CD4-positive, CD25-positive, alpha-beta regulatory T cell (primary cell): ENCODE measurements around the gene BCL2A1. TPM values are rescaled to one million over a fixed set of nuclear protein-coding genes. Genes with fewer than 3 reads are reported as not detected.
"Not testable (repeated sequence)": the region's sequence is repeated elsewhere in the genome, so short reads cannot be mapped to it uniquely, and the experiment has no call there.

Source experiments
- ATAC-seq, 2 donors: fragments of 150-1000 bp; cut with Tn5 transposase; one replicate each; pipeline ENCODE4 v1.10.0; 2021; ENCODE audit warnings: low read depth in 2 of 2, moderate number of reproducible peaks in 2 of 2, moderate library complexity in 1 of 2
- DNase-seq, 3 donors: peaks; one replicate each; pipeline versions ENCODE4 v3.0.0 to v3.0.0-alpha.2; 2012 to 2022; ENCODE audit warnings: mixed read lengths in 1 of 3
- H3K27ac ChIP-seq: one replicate; pipeline ENCODE4 v1.7.0; 2013; ENCODE audit warnings: mild to moderate bottlenecking, low read length; ENCODE audit not compliant: insufficient read depth, poor library complexity, severe bottlenecking
- H3K27me3 ChIP-seq: one replicate; pipeline ENCODE4 v1.7.0; 2013; ENCODE audit warnings: low read length; ENCODE audit not compliant: control insufficient read depth, insufficient read depth
- H3K36me3 ChIP-seq: one replicate; pipeline ENCODE4 v1.7.0; 2013; ENCODE audit warnings: mild to moderate bottlenecking, low read length, moderate library complexity; ENCODE audit not compliant: control insufficient read depth, insufficient read depth
- H3K4me1 ChIP-seq: 2 replicates; pipeline ENCODE4 v1.7.0; 2013; ENCODE audit warnings: mild to moderate bottlenecking, low read length; ENCODE audit not compliant: insufficient read depth, control insufficient read depth, poor library complexity, severe bottlenecking
- H3K4me3 ChIP-seq: one replicate; pipeline ENCODE4 v1.7.0; 2013; ENCODE audit warnings: low read depth, mild to moderate bottlenecking, low read length, moderate library complexity
- H3K9me3 ChIP-seq, 2 experiments: 1 replicate in 1 of 2; 2 replicates in 1 of 2; pipeline ENCODE4 v1.7.0; 2013; ENCODE audit warnings: low read length in 2 of 2, mild to moderate bottlenecking in 1 of 2, moderate library complexity in 1 of 2; ENCODE audit not compliant: control insufficient read depth in 2 of 2
- H3K27ac Mint-ChIP-seq, 3 donors: one replicate each; pipeline ENCODE4 v1.8.0; 2020 to 2022; ENCODE audit warnings: mild to moderate bottlenecking in 3 of 3, mixed read lengths in 3 of 3, moderate library complexity in 2 of 3
- H3K27me3 Mint-ChIP-seq: one replicate; pipeline ENCODE4 v1.8.0; 2022; ENCODE audit warnings: mild to moderate bottlenecking, mixed read lengths
- H3K36me3 Mint-ChIP-seq: one replicate; pipeline ENCODE4 v1.8.0; 2020; ENCODE audit warnings: mixed read lengths
- H3K4me1 Mint-ChIP-seq, 4 donors: one replicate each; pipeline ENCODE4 v1.8.0; 2020 to 2022; ENCODE audit warnings: mixed read lengths in 4 of 4, mild to moderate bottlenecking in 1 of 4
- H3K4me3 Mint-ChIP-seq, 4 donors: one replicate each; pipeline ENCODE4 v1.8.0; 2020 to 2022; ENCODE audit warnings: mild to moderate bottlenecking in 4 of 4, mixed read lengths in 4 of 4, moderate library complexity in 3 of 4
- H3K9me3 Mint-ChIP-seq, 7 donors: one replicate each; pipeline ENCODE4 v1.8.0; 2020 to 2022; ENCODE audit warnings: mixed read lengths in 7 of 7, mild to moderate bottlenecking in 3 of 7, moderate library complexity in 2 of 7
- polyA plus RNA-seq, 4 donors: library from polyadenylated mRNA; unstranded; fragments of 300-500 nt; fragmentation: Illumina TruSeq; gene quantifications; one replicate each; pipeline ENCODE4 v1.2.3, GENCODE V29; 2021
- total RNA-seq: library from RNA; stranded (reverse); gene quantifications from one replicate; pipeline ENCODE4 v1.2.3, GENCODE V29; 2022

Gene BCL2A1
- total and polyA plus RNA-seq, 5 donors from 2014 or later, result 12.3 to 25.4 (median 14.9) TPM

DNA sequence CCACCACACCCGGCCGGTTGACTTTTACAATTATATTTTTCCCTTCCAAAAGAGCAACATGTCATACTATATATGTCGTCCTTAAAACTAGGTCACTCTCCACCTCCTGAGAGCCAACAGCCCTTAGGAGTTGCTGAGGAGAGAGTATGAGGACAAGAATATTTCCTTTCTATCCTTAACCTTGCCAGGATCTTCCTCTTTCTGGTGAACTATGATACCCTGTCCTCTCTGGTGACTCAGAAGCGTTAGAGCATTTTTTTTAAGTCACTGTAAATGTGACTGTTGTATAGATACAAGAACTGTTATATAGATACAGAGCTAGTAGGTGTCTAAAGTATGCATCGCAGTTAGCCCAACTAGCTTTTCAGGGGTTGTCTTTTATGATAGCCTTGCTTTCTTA lies 40.5 kb downstream of the BCL2A1 start:
- Mint-ChIP-seq H3K27me3 (peaks cover 26% of the 10 kb centered on the region), H3K9me3 (peaks cover 0 to 7% (median 0%) of the 10 kb centered on the region in 7 donors), H3K27ac (no peak overlapping the region)

DNA sequence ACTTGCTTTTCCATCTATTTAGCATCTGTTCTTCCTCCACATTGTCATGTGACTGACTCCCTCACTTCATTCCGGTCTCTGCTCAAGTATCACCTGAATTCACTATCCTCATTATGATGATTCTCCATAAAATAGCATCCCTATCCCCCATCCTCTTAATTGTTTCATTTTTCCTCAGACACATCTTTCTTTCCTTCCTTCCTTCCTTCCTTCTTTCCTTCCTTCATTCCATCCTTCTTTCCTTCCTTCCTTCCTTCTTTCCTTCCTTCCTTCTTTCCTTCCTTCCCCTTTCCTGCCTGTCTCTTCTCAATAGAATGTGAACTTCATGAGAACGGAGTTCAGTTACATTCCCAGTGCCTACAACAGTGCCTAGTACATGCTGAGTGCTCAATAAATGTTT lies 41.6 kb downstream of the BCL2A1 start:
- ATAC-seq (no peak), DNase-seq (no peak)
- Mint-ChIP-seq H3K4me1 (peaks cover 0 to 6% (median 1%) of the 10 kb centered on the region in 4 donors), H3K27me3 (peaks cover 26% of the 10 kb centered on the region), H3K4me3 (peak overlapping the region in 1 of 4 donors; percentile 68), H3K27ac (peak overlapping the region in 1 of 3 donors; percentile 6), H3K9me3 (peaks cover 0 to 7% (median 0%) of the 10 kb centered on the region in 7 donors), H3K36me3 (peaks cover 3% of the 10 kb centered on the region)
- Histone ChIP-seq H3K27ac (no peak overlapping the region), H3K36me3 (no peaks in the 10 kb centered on the region), H3K27me3 (no peaks in the 10 kb centered on the region), H3K4me3 (no peak overlapping the region), H3K9me3 (no peaks in the 10 kb centered on the region), H3K4me1 (peaks cover under 1% of the 10 kb centered on the region)

More for the DNA sequence above, 40.5 kb downstream of the BCL2A1 start:
- Histone ChIP-seq H3K4me3 (no peak overlapping the region), H3K27me3 (no peaks in the 10 kb centered on the region), H3K4me1 (no peaks in the 10 kb centered on the region), H3K27ac (no peak overlapping the region), H3K9me3 (no peaks in the 10 kb centered on the region), H3K36me3 (no peaks in the 10 kb centered on the region)
- Mint-ChIP-seq H3K36me3 (peaks cover 3% of the 10 kb centered on the region), H3K4me1 (peaks cover 0 to 3% (median 0%) of the 10 kb centered on the region in 4 donors), H3K4me3 (no peak overlapping the region)
- ATAC-seq (no peak), DNase-seq (no peak)

DNA sequence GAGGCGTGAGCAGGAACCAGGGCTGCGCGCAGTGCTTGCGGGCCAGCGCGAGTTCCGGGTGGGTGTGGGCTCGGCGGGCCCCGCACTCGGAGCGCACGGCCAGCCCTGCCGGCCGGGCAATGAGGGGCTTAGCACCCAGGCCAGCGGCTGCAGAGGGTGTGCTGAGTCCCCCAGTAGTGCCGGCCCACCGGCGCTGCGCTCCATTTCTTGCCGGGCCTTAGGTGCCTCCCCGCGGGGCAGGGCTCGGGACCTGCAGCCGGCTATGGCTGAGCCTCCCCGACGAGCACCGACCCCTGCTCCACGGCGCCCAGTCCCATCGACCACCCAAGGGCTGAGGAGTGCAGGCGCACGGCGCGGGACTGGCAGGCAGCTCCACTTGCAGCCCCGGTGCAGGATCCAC lies 44.9 kb downstream of the BCL2A1 start:
- ATAC-seq, H3K36me3 ChIP-seq, DNase-seq, H3K27me3 ChIP-seq, H3K27ac Mint-ChIP-seq, H3K27ac ChIP-seq, H3K4me3 ChIP-seq, H3K4me3 Mint-ChIP-seq: not testable (repeated sequence)
- Mint-ChIP-seq H3K27me3 (peaks cover 16% of the 10 kb centered on the region), H3K4me1 (peaks cover 5 to 34% (median 18%) of the 10 kb centered on the region in 4 donors), H3K9me3 (peaks cover 1 to 20% (median 15%) of the 10 kb centered on the region in 7 donors), H3K36me3 (peaks cover 12% of the 10 kb centered on the region)
- peaks cover 9 to 13% of the 10 kb centered on the region in 2 experiments for H3K9me3 ChIP-seq
- H3K4me1 ChIP-seq, result peaks cover 18% of the 10 kb centered on the region

DNA sequence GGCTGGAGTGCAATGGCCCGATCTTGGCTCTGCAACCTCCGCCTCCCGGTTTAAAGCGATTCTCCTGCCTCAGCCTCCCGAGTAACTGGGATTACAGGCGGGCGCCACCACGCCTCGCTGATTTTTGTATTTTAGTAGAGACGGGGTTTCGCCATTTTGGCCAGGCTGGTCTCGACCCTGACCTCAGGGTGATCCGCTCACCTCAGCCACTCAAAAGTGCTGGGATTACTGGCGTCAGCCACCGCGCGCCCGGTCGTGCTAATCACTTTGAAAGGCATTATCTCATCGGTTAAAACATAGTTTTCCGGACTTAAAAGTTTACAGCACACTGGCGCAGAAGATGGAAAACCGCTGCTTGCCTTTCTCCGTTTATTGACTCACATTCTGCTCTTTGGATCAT lies 46.6 kb downstream of the BCL2A1 start:
- H3K4me1 ChIP-seq, result peaks cover 18% of the 10 kb centered on the region
- H3K4me3 ChIP-seq, result peak overlapping the region; percentile 83
- H3K4me1 Mint-ChIP-seq, result peaks cover 5 to 34% (median 18%) of the 10 kb centered on the region in 4 donors
- H3K9me3 Mint-ChIP-seq, result peaks cover 1 to 31% (median 15%) of the 10 kb centered on the region in 7 donors
- peak overlapping the region; percentile 42 to 98 (median 98) for H3K27ac Mint-ChIP-seq
- no peaks in the 10 kb centered on the region for H3K27me3 ChIP-seq
- H3K36me3 Mint-ChIP-seq, result peaks cover 18% of the 10 kb centered on the region
- H3K27me3 Mint-ChIP-seq, result peaks cover 7% of the 10 kb centered on the region
- H3K27ac ChIP-seq, result peak overlapping the region; percentile 96
- H3K4me3 Mint-ChIP-seq, result peak overlapping the region; percentile 52 to 95 (median 82)
- peaks cover 20 to 29% of the 10 kb centered on the region in 2 experiments for H3K9me3 ChIP-seq
- H3K36me3 ChIP-seq, result peaks cover 21% of the 10 kb centered on the region
- DNase-seq (no peak), ATAC-seq (no peak)

DNA sequence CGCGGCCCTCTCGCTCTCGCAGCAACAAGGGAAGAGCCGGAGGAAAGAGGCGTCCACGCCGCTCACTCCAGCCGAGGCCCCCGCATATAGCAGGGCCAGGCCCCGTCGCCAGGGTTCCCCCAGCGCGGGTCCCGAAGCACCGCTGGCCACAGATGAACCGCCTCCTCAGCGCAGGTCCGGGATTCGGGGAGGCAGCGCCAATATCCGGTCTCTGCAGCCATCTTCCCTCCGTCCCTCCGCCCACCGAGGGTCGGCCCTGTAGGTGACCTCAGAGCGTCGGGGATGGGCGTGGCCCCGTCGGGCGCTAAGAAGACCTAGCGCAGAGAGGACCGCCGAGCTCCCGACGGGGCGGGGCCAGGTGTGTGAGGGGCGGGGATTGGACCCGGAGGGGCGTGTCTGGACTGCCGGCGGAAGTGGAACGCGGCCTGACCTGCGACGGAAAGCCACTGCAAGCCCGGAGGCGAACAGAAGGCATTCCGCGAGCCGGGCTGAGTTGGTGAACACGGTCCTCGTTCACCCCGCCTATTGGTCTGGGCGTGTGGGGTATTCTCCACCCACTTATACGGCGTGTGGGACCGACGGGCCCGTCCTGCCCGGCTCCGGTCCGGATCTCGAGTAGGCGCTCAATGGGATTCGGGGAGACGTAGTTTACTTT lies 47.4 kb downstream of the BCL2A1 start:
- H3K36me3 Mint-ChIP-seq, result peaks cover 22% of the 10 kb centered on the region
- H3K27me3 ChIP-seq, result no peaks in the 10 kb centered on the region
- peaks cover 24 to 35% of the 10 kb centered on the region in 2 experiments for H3K9me3 ChIP-seq
- H3K4me1 ChIP-seq, result peaks cover 18% of the 10 kb centered on the region
- peak overlapping the region; percentile 96 for H3K27ac ChIP-seq
- DNase-seq, result peak; percentile 97 to 99 (median 98)
- peaks cover 1 to 37% (median 19%) of the 10 kb centered on the region in 7 donors for H3K9me3 Mint-ChIP-seq
- H3K4me3 ChIP-seq, result peak overlapping the region; percentile 83
- peaks cover 7% of the 10 kb centered on the region for H3K27me3 Mint-ChIP-seq
- peaks cover 5 to 34% (median 18%) of the 10 kb centered on the region in 4 donors for H3K4me1 Mint-ChIP-seq
- peaks cover 21% of the 10 kb centered on the region for H3K36me3 ChIP-seq
- peak overlapping the region; percentile 93 to 98 (median 94) for H3K4me3 Mint-ChIP-seq
- peak overlapping the region; percentile 98 for H3K27ac Mint-ChIP-seq
- ATAC-seq, result peak; percentile 96

DNA sequence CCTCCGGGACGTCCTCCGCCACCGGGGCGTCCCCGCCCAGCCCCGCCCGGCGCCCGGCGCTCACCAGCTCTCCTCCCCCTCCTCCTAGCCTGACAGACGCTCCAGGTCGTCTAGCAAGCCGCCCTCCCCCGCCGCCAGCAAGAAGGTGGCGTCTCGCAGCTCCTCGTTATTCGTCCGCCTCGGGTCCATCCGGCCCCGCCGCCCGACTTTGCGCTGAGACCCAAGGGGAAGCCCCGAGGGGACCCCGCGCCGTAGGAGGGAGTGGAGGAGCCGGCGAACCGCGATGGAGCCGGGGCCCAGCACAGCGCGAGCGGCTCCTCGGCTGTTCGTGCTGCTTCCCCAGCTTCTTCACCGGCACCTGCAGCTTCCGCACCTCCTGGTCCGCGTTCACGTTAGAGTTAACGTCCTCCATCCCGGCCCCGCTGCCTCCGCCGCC lies 47.9 kb downstream of the BCL2A1 start:
- H3K27me3 Mint-ChIP-seq, result peaks cover 7% of the 10 kb centered on the region
- H3K4me3 Mint-ChIP-seq, result peak overlapping the region; percentile 93 to 98 (median 94)
- Histone ChIP-seq H3K4me3 (peak overlapping the region; percentile 67), H3K36me3 (peaks cover 21% of the 10 kb centered on the region), H3K27me3 (no peaks in the 10 kb centered on the region), H3K9me3 (peaks cover 24 to 40% of the 10 kb centered on the region in 2 experiments), H3K27ac (peak overlapping the region; percentile 96), H3K4me1 (peaks cover 18% of the 10 kb centered on the region)
- H3K9me3 Mint-ChIP-seq, result peaks cover 1 to 41% (median 20%) of the 10 kb centered on the region in 7 donors
- peak overlapping the region; percentile 98 for H3K27ac Mint-ChIP-seq
- H3K4me1 Mint-ChIP-seq, result peaks cover 5 to 34% (median 18%) of the 10 kb centered on the region in 4 donors
- H3K36me3 Mint-ChIP-seq, result peaks cover 22% of the 10 kb centered on the region
- peak in 2 of 3 donors; percentile 49 to 83 for DNase-seq
- ATAC-seq, result peak; percentile 28 to 29

DNA sequence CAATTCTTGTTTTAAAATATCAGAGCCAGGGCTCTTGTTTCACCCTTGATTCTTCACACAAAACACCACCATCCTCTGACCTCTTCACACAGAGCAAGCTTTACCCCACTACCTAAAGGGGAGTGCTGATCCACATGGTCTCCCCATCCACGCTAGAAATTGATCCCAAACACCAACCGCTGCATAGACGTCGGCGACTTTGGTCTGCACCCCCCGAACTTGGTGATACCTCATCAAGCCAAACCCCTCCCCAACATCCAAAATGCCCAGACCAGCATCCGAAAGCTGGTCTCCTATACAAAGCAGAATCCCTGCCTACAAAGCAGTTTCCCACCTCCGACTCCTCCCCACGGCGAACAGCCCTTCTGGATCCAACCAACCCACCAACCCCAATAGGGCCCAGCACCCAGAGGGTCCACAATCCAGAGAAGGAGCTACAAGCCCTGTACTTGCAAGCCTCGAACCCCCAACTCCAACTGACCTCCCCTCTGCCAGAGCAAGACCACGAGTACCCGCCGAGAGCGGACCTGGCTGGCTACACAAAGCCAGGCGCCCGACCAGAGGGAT lies 48.4 kb downstream of the BCL2A1 start:
- Histone ChIP-seq H3K9me3 (peaks cover 28 to 45% of the 10 kb centered on the region in 2 experiments), H3K36me3 (peaks cover 21% of the 10 kb centered on the region), H3K27me3 (no peaks in the 10 kb centered on the region), H3K4me1 (peaks cover 18% of the 10 kb centered on the region), H3K4me3 (peak overlapping the region; percentile 67), H3K27ac (peak overlapping the region; percentile 96)
- ATAC-seq, result no peak
- peak overlapping the region; percentile 83 to 98 (median 98) for H3K27ac Mint-ChIP-seq
- H3K4me1 Mint-ChIP-seq, result peaks cover 5 to 34% (median 18%) of the 10 kb centered on the region in 4 donors
- H3K27me3 Mint-ChIP-seq, result peaks cover 7% of the 10 kb centered on the region
- no peak for DNase-seq
- peaks cover 4 to 46% (median 25%) of the 10 kb centered on the region in 7 donors for H3K9me3 Mint-ChIP-seq
- H3K4me3 Mint-ChIP-seq, result peak overlapping the region; percentile 93 to 98 (median 94)
- H3K36me3 Mint-ChIP-seq, result peaks cover 25% of the 10 kb centered on the region
